Measurements from ENCODE around the gene TRIP4. TPM values are rescaled to one million over a fixed set of nuclear protein-coding genes. Genes with fewer than 3 reads are reported as not detected.

TRIP4 gene
- total and polyA plus RNA-seq, 2 of the 8 experiments (the other 6 are each of a cell fraction or from before 2014, with no cell fraction given): 6.2 to 18.9 TPM

DNA sequence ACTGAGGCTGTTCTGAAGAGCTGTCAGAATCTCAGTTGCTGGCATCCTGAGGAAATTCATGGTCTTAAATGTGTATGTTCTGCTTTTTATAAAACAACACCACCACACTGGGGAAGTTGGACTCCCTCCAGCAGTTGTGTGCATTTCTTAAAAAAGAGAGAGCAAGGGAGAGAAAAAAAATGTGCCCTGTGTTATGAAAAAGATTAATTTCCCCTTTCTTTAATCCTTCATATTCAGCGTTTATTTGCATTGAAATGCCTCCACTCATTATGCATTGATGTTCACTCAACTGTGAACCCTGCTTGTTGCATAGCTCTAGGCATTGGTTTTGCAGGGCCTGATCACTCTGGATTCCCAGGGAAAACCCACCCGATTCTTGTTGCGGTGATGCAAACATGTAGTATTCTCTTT is 68.3 kb downstream of the TRIP4 start (continued):
- TF ChIP-seq, protein P1, sequence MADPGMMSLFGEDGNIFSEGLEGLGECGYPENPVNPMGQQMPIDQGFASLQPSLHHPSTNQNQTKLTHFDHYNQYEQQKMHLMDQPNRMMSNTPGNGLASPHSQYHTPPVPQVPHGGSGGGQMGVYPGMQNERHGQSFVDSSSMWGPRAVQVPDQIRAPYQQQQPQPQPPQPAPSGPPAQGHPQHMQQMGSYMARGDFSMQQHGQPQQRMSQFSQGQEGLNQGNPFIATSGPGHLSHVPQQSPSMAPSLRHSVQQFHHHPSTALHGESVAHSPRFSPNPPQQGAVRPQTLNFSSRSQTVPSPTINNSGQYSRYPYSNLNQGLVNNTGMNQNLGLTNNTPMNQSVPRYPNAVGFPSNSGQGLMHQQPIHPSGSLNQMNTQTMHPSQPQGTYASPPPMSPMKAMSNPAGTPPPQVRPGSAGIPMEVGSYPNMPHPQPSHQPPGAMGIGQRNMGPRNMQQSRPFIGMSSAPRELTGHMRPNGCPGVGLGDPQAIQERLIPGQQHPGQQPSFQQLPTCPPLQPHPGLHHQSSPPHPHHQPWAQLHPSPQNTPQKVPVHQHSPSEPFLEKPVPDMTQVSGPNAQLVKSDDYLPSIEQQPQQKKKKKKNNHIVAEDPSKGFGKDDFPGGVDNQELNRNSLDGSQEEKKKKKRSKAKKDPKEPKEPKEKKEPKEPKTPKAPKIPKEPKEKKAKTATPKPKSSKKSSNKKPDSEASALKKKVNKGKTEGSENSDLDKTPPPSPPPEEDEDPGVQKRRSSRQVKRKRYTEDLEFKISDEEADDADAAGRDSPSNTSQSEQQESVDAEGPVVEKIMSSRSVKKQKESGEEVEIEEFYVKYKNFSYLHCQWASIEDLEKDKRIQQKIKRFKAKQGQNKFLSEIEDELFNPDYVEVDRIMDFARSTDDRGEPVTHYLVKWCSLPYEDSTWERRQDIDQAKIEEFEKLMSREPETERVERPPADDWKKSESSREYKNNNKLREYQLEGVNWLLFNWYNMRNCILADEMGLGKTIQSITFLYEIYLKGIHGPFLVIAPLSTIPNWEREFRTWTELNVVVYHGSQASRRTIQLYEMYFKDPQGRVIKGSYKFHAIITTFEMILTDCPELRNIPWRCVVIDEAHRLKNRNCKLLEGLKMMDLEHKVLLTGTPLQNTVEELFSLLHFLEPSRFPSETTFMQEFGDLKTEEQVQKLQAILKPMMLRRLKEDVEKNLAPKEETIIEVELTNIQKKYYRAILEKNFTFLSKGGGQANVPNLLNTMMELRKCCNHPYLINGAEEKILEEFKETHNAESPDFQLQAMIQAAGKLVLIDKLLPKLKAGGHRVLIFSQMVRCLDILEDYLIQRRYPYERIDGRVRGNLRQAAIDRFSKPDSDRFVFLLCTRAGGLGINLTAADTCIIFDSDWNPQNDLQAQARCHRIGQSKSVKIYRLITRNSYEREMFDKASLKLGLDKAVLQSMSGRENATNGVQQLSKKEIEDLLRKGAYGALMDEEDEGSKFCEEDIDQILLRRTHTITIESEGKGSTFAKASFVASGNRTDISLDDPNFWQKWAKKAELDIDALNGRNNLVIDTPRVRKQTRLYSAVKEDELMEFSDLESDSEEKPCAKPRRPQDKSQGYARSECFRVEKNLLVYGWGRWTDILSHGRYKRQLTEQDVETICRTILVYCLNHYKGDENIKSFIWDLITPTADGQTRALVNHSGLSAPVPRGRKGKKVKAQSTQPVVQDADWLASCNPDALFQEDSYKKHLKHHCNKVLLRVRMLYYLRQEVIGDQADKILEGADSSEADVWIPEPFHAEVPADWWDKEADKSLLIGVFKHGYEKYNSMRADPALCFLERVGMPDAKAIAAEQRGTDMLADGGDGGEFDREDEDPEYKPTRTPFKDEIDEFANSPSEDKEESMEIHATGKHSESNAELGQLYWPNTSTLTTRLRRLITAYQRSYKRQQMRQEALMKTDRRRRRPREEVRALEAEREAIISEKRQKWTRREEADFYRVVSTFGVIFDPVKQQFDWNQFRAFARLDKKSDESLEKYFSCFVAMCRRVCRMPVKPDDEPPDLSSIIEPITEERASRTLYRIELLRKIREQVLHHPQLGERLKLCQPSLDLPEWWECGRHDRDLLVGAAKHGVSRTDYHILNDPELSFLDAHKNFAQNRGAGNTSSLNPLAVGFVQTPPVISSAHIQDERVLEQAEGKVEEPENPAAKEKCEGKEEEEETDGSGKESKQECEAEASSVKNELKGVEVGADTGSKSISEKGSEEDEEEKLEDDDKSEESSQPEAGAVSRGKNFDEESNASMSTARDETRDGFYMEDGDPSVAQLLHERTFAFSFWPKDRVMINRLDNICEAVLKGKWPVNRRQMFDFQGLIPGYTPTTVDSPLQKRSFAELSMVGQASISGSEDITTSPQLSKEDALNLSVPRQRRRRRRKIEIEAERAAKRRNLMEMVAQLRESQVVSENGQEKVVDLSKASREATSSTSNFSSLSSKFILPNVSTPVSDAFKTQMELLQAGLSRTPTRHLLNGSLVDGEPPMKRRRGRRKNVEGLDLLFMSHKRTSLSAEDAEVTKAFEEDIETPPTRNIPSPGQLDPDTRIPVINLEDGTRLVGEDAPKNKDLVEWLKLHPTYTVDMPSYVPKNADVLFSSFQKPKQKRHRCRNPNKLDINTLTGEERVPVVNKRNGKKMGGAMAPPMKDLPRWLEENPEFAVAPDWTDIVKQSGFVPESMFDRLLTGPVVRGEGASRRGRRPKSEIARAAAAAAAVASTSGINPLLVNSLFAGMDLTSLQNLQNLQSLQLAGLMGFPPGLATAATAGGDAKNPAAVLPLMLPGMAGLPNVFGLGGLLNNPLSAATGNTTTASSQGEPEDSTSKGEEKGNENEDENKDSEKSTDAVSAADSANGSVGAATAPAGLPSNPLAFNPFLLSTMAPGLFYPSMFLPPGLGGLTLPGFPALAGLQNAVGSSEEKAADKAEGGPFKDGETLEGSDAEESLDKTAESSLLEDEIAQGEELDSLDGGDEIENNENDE (IDR thresholded peaks at IDR 0.05; ENCODE audit: insufficient replicate concordance, low read length): no peak
- TF ChIP-seq SP2 (IDR thresholded peaks at IDR 0.05; ENCODE audit: low read length): no peak
- TF ChIP-seq NRF1 (IDR thresholded peaks at IDR 0.05; ENCODE audit: low read depth, low read length): no peak
- no peak for TF ChIP-seq YY1 (IDR thresholded peaks at IDR 0.05; ENCODE audit: low read depth, low read length)
- TF ChIP-seq, protein P2, sequence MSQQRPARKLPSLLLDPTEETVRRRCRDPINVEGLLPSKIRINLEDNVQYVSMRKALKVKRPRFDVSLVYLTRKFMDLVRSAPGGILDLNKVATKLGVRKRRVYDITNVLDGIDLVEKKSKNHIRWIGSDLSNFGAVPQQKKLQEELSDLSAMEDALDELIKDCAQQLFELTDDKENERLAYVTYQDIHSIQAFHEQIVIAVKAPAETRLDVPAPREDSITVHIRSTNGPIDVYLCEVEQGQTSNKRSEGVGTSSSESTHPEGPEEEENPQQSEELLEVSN (IDR thresholded peaks at IDR 0.05): no peak
- no peak for TF ChIP-seq CTBP2 (IDR thresholded peaks at IDR 0.05; ENCODE audit: borderline replicate concordance, insufficient read depth, insufficient read length, low read length)
- TF ChIP-seq CHD2 (IDR thresholded peaks at IDR 0.05; ENCODE audit: low read length): no peak
- no peak for TF ChIP-seq POLR2AphosphoS5 (IDR thresholded peaks at IDR 0.05; ENCODE audit: low read depth, low read length)
- no peak for TF ChIP-seq EGR1 (IDR thresholded peaks at IDR 0.05; ENCODE audit: borderline replicate concordance, low read depth, low read length)
- TF ChIP-seq BRCA1 (IDR thresholded peaks at IDR 0.05; ENCODE audit: low read depth, low read length): no peak
- TF ChIP-seq, protein P3, sequence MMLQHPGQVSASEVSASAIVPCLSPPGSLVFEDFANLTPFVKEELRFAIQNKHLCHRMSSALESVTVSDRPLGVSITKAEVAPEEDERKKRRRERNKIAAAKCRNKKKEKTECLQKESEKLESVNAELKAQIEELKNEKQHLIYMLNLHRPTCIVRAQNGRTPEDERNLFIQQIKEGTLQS (IDR thresholded peaks at IDR 0.05; ENCODE audit: insufficient read depth, low read depth, low read length): no peak
